GM12891 (cell line): ENCODE measurements around the gene NEK2.
"Not testable (repeated sequence)": the region's sequence is repeated elsewhere in the genome, so short reads cannot be mapped to it uniquely, and the experiment has no call there.

Experiments used
- POLR2A ChIP-seq: IDR thresholded peaks from 2 replicates; pipeline ENCODE4 v1.6.1; 2011; ENCODE audit warnings: low read depth, low read length, control low read depth
- POLR2AphosphoS5 ChIP-seq: IDR thresholded peaks from 2 replicates; pipeline ENCODE4 v1.6.1; 2011; ENCODE audit warnings: low read depth, low read length, control low read depth

- not testable (repeated sequence) for TF ChIP-seq POLR2AphosphoS5, POLR2A
These were observed 18.5 kb upstream of the NEK2 start for GRCh38 chr1:211693911-211694310.
